ENCODE data around the gene RALGPS2.

The RALGPS2 gene

GRCh38 chr1:178724728-178725465, at the start of gene RALGPS2:
Gene RALGPS2 (plus strand): TSS chr1:178725244. CDS start chr1:178776765, 51,521 bp downstream.
- peak; percentile 64 to 77 for DNase-seq

- DNase-seq = no peak
These were observed 45.8 kb upstream of the RALGPS2 start for GRCh38 chr1:178679237-178679636.

- DNase-seq = no peak
These were observed 42.6 kb upstream of the RALGPS2 start for GRCh38 chr1:178682429-178682828.

GRCh38 chr1:178682886-178683285, 42.2 kb upstream of the RALGPS2 start:
- no peak for DNase-seq

- no peak for DNase-seq
These were observed 41.8 kb upstream of the RALGPS2 start for GRCh38 chr1:178683291-178683690.

GRCh38 chr1:178684111-178684510, 40.9 kb upstream of the RALGPS2 start:
- DNase-seq = no peak

- DNase-seq = no peak
These were observed 40.5 kb upstream of the RALGPS2 start for GRCh38 chr1:178684542-178685000.

- no peak for DNase-seq
These were observed 38.6 kb upstream of the RALGPS2 start for GRCh38 chr1:178686407-178686806.

GRCh38 chr1:178688244-178688643, 36.8 kb upstream of the RALGPS2 start:
- no peak for DNase-seq

GRCh38 chr1:178689769-178690168, 35.3 kb upstream of the RALGPS2 start:
- no peak for DNase-seq

GRCh38 chr1:178690496-178690895, 34.5 kb upstream of the RALGPS2 start:
- DNase-seq = no peak

- no peak for DNase-seq
These were observed 32.3 kb upstream of the RALGPS2 start for GRCh38 chr1:178692564-178693327.

GRCh38 chr1:178693366-178693765, 31.7 kb upstream of the RALGPS2 start:
- no peak for DNase-seq

GRCh38 chr1:178694923-178695525, 30.0 kb upstream of the RALGPS2 start:
- no peak for DNase-seq

GRCh38 chr1:178702146-178702545, 22.9 kb upstream of the RALGPS2 start:
- DNase-seq = no peak

GRCh38 chr1:178704833-178705232, 20.2 kb upstream of the RALGPS2 start:
- no peak for DNase-seq

GRCh38 chr1:178706432-178706831, 18.6 kb upstream of the RALGPS2 start:
- DNase-seq = no peak

GRCh38 chr1:178713259-178713658, 11.8 kb upstream of the RALGPS2 start:
- DNase-seq = no peak

- no peak for DNase-seq
These were observed 10.6 kb upstream of the RALGPS2 start for GRCh38 chr1:178714453-178714852.

GRCh38 chr1:178716111-178716510, 8.9 kb upstream of the RALGPS2 start:
- DNase-seq = no peak

GRCh38 chr1:178718520-178718919, 6.5 kb upstream of the RALGPS2 start:
- DNase-seq = no peak

- DNase-seq = no peak
These were observed 1.5 kb upstream of the RALGPS2 start for GRCh38 chr1:178723546-178723945.

- no peak for DNase-seq
These were observed 692 bp upstream of the RALGPS2 start for GRCh38 chr1:178724376-178724727.
